SIG-M5 (cell line): ENCODE measurements around the gene PPIL4.
"Not testable (repeated sequence)": the region's sequence is repeated elsewhere in the genome, so short reads cannot be mapped to it uniquely, and the experiment has no call there.

ENCODE experiments used
- DNase-seq: peaks from one replicate; lab custom pipeline; 2025; lab: John Stamatoyannopoulos, UW

PPIL4 gene

DNA sequence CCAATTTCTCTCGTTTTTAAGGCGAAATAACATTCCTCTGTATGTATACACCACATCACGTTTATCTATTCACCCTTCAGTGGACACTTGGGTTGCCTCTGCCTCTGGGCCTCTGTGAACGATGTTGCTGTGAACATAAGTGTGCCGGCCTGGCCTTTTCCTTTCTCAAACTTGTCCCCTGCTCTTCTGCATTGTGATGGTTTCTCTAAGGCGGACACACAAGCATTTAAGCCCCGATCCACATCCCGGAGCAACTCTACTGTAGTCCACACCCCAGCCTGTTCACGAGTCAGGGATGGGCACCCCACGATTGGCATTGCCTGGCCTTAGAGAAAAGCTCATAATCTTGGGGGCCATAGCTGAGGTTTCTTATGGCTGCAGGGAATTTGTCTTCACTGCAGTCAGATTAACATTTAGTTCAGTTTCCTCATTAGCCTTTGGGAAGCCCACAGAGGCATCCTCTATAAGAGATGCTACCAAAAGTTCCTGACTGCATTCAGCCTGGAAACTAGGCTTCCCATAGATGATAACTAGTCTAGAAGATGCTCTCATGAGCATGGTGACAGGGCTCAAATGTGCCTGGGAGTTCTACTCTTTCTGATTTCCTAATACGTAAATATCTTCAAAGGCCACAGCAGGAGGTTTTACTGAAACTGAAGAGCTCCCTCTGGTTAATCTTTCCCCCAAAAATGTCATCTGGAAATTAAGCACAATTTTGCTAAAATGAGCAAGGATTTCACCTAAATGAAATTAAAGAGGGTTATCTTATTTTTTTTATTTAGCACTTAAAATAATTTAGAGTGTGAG is 61.8 kb downstream of the PPIL4 start:
- DNase-seq = no peak

GRCh38 chr6:149483334-149483725 is 62.5 kb downstream of the PPIL4 start:
- peak; percentile 67 for DNase-seq

DNA sequence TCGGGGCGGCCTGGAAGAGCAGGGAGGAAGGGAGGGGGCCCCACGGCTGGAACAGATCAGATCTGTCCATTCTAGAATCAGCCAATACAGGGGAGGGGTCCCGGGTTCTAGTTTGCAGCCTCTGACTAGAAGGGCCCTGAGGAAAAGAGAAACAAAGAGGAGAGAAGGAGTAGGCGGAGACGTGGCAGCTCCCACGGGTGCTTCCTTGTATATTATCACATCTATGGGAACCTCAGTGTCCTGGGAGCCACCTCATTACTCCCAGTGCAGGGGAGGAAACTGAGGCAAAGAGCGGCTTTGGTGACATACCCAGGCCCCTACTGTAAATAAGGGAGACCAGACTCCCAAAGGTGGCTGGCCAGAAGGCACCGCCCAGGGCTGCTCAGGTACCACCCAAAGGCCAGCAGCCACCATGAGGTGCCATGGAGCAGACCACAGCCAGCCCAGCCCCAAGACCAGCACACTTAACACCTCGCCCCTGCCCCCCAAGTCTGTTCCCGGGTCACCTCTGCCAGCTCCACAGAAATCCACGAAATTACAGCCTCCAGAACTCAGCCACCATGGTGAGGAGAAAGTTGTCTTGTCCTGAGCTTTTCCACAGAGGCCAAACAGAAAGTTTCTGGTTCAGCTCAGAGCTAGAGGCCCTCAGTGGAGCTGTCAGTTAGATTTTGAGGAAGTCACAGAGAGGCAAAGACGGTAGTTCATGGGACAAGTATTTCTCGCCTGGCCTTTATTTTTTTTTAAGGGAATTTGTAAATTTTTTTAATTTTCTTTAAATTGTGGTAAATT is 63.1 kb downstream of the PPIL4 start:
- DNase-seq = peak; percentile 67

DNA sequence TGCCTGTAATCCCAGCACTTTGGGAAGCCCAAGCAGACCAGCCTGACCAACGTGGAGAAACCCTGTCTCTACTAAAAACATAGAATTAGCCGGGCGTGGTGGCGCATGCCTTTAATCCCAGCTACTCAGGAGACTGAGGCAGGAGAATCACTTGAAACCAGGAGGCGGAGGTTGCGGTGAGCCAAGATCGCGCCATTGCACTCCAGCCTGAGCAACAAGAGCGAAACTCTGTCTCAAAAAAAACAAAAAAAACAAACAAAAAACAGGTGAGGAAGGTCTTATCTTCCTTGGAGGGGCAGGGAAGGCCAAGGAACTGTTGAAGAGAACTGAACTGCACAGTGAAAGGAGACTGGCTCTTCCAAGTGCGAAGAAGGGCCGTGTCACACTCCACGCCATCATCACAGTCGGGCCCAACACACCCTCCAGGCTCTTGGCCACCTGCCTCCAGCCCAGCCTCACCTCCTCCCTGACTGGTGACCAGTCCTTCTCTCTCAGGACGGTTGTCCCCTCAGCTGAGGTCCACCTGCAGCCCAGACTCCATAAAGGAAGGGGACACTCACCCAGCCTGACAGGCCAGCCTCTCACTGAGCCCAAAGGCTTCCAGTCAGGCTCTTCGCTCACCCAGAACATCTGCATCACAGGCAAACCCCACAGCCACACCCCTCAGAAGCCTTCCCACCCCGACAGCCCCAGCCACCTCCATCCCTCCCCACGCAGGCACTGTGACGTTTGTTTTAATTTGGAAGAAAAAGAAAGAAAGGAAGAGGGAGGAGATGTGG is 65.2 kb downstream of the PPIL4 start:
- no peak for DNase-seq

- no peak for DNase-seq
These were observed 67.1 kb downstream of the PPIL4 start for GRCh38 chr6:149478631-149479314.

GRCh38 chr6:149477544-149477943 is 68.3 kb downstream of the PPIL4 start:
- no peak for DNase-seq

DNA sequence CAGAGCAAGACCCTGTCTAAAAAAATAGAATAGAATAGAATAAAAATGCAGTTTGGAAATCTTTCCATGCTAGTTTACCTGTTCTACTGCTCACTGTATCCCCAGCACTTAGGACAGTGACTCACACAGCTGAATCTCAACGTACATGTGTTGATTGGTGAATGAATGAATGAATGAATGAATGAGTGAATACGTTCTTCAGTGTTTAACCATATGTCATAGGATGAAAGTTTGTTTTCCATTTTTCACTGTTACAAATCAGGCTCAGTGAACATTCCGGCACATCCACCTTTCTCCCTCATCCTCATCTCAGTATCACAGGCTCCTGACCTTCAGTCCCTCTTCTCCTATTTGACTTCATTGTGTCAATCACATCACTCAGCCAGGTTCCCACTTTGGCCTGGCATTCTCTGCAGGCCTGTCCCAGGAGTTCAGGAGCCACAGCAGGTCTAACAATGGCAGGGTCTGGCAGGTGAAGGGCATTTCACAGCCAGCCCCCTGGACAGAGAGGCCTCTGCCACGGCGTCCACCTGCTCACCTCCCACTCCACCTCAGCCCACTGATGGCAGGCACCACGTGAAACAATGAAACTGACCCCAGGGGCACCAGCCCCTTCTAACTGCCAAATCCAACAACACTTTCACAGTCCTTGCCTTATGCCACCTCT is 68.9 kb downstream of the PPIL4 start:
- DNase-seq = no peak

DNA sequence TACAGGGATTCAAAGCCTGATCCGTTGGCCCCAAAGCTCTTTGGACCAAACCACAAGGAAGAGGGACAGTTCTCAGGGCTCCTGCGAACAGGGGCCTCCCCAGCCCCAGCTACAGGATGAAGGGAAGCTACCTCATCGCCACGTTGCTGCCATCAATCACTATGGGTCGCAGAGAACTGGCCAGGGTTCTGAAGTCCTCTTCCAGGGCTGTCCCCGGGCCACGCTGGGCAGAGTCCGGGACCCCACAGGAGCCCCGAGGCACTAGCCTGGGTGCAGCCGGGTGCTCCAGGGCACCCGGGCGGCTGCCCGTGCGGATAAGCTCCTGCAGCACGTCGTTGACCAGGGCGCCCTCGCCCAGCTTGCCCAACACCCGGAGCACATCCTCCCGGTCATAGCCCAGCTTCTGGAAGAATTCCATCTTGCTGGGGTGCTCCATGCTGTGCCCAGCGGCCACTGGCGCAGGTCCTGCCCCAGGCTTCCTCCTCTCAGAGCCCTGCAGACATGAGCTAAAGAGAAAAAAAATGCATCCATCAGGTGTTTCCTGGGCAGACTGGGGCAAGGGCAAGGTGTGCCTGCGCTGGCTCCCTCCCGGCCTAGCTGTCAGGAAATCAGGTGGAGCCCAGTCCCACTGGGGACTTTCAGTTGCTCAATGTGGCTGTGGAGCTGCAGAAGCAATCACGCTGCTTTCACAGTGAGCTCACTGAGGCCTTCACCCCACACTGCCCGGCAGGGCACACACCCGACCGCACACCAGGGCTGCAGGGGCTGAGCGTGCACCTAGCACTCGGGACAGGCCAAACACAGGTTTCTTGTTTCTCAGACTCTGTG is 71.5 kb downstream of the PPIL4 start:
- DNase-seq = no peak

- DNase-seq = no peak
These were observed 72.5 kb downstream of the PPIL4 start for GRCh38 chr6:149473080-149474052.

DNA sequence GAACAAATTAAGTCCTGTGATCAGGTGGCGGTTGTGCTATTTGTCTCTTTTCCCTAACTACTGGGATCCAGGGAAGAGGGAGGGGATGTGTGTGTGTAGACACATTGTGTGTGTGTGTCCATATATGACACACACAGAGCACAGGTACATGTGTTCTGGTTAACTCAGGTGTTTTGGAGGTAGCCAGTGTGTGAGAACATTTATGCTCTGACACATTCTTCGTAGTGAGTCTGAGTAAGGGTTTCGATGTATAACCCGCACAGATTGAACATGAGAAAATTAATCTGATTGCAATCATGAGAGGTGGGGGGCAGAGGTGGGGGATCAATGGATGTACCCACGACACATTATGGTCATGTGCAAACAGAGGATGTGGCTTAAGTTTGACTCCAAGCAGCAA is 73.6 kb downstream of the PPIL4 start:
- no peak for DNase-seq

DNA sequence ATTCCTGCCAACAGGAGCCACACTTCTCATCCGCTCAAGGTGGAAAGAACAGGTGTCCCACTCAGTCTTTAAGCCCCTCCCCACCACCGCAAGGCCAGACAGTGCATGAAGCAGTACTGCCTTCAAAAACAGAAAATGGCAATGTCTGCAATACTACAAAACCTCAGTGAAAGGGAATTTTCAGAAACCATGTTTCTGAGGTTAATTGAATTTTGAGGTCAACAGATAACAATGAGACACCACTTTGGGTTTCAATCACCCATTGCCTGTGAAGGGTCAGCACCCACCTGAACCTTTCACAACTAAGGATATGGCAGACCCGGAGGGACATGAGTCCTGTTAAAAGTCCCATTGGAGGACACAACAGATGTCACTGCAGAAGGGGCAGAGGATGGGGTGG is 74.0 kb downstream of the PPIL4 start:
- DNase-seq = no peak

- DNase-seq = no peak
These were observed 74.9 kb downstream of the PPIL4 start for GRCh38 chr6:149470948-149471347.

GRCh38 chr6:149468179-149468578 is 77.7 kb downstream of the PPIL4 start:
- no peak for DNase-seq

DNA sequence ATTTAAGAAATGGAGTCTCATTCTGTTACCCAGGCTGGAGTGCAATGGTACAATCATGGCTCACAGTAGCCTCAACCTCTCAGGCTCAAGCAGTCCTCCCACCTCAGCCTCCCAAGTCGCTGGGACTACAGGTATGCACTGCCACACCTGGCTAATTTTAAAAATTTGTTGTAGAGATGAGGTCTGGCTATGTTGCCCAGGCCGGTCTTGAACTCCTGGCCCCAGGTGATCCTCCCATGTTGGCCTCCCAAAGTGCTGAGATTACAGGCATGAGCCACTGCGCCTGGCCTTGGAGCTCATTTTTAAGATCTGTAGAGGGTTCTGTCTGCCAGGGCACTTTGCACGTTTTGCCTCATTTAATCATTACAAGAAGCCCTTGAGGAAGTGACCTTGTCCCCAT is 78.6 kb downstream of the PPIL4 start:
- no peak for DNase-seq

- DNase-seq = no peak
These were observed 81.4 kb downstream of the PPIL4 start for GRCh38 chr6:149464411-149464810.

GRCh38 chr6:149463781-149464180 is 82.1 kb downstream of the PPIL4 start:
- DNase-seq = no peak

GRCh38 chr6:149462712-149463111 is 83.1 kb downstream of the PPIL4 start:
- not testable (repeated sequence) for DNase-seq

- no peak for DNase-seq
These were observed 84.2 kb downstream of the PPIL4 start for GRCh38 chr6:149461670-149462069.

DNA sequence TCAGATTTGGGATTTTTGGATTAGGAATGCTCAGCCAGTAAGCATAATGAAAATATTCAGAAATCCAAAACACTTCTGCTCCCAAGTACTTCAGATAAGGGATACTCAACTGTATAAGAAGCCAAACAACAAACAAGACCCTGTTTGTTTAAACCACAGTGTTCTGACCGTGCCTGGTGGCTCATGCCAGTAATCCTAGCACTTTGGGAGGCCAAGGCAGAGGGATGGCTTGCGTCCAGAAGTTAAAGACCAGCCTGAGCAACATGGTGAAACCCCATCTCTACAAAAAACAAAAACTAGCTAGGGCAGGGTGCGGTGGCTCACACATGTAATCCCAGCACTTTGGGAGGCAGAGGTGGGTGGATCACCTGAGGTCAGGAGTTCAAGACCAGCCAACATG is 85.6 kb downstream of the PPIL4 start:
- DNase-seq = not testable (repeated sequence)
